T-helper 1 cell (primary cell): ENCODE data around the gene GABRR1.
"Not testable (repeated sequence)": the region's sequence is repeated elsewhere in the genome, so short reads cannot be mapped to it uniquely, and the experiment has no call there.

Source experiments
- DNase-seq, 5 donors: peaks; one replicate each; pipeline ENCODE4 v3.0.0-alpha.2; 2012 to 2020

GABRR1 gene

DNA sequence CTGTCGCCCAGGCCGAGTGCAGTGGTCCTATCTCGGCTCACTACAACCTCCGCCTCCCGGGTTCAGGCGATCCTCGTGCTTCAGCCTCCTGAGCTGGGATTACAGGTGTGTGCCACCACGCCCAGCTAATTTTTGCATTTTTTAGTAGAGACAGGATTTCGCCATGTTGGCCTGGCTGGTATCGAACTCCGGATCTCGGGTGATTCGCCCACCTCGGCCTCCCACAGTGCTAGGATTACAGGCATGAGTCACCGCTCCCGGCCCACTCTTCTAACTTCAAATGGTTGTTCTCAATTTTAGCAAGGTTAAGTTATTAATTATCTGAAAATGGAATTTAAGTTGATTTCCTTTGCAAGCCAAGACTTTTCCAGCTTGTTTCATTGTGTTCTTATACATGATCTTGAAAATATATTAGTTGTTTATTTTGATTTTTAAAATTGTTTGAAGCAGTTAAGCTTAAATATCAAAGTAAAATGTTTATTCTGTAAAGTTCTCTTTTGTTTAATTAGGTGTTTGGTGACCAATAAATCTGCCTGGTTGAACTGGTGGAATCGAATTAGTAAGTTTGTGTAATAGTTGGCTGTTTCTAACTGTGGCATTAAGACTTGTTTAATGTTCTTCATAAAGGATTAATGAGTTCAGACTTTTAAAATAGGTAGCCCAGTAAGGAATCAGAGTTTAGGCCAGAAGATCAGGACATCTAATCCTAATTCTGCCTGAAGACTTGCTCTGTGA, 69.0 kb downstream of the GABRR1 start:
- DNase-seq: no peak

- DNase-seq: peak in 2 of 5 donors; percentile 4 to 30
Observed at GRCh38 chr6:89146718-89147700, 70.1 kb downstream of the GABRR1 start.

GRCh38 chr6:89145956-89146717, 71.0 kb downstream of the GABRR1 start, which contains the start of gene PM20D2:
Gene PM20D2 (plus strand): TSS chr6:89146055. CDS start chr6:89146145, 90 bp downstream.
- DNase-seq: peak; percentile 14 to 55 (median 40)

DNA sequence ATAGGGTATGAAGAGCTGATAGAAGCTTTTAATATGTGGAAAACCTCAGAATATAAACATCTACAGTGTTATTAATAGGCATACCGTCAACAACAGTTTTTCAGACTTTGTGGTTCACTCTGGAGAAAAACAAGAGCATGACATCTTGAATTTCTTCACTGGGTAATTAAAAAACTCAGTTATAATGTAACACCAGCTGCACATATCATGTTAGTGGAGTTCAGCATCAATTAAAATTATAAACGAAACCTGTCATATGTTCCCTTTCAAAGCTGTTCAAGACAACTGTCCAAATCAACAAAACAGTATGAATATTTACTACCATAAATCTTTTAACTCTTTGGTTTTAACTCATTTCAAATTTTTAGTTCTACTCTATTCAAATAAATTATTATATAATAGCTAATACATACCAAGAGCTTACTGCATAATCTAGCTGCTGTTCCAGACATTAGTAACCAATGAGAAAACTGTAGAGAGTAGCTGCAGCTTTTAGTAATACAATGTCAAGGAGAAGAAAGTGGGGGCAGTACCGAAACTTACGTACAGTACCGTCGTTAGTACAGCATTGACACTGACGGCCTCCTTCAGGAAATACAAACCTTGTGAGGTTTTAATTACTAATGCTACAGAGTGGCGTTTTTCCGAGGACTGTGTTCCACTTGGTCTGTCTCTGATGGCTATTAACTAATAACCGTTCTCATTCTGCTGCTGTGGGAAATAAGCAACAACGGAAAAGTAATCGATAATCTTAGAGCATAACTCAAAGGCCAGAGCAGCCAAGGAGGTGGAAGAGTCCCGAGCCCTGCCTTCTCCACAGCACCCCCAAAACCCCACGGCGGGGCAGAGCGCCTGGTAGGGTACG, 71.8 kb downstream of the GABRR1 start:
- peak in 3 of 5 donors; percentile 5 to 67 (median 17) for DNase-seq

GRCh38 chr6:89144354-89144906, 72.7 kb downstream of the GABRR1 start:
- DNase-seq: peak in 1 of 5 donors; percentile 49

- DNase-seq: no peak
Observed at GRCh38 chr6:89140347-89141156, 76.6 kb downstream of the GABRR1 start.

- DNase-seq: no peak
Observed at GRCh38 chr6:89139509-89140346, 77.4 kb downstream of the GABRR1 start.

GRCh38 chr6:89138173-89138572, 79.0 kb downstream of the GABRR1 start:
- no peak for DNase-seq

GRCh38 chr6:89134723-89135122, 82.4 kb downstream of the GABRR1 start:
- DNase-seq: no peak

GRCh38 chr6:89133981-89134380, 83.2 kb downstream of the GABRR1 start:
- DNase-seq: no peak

DNA sequence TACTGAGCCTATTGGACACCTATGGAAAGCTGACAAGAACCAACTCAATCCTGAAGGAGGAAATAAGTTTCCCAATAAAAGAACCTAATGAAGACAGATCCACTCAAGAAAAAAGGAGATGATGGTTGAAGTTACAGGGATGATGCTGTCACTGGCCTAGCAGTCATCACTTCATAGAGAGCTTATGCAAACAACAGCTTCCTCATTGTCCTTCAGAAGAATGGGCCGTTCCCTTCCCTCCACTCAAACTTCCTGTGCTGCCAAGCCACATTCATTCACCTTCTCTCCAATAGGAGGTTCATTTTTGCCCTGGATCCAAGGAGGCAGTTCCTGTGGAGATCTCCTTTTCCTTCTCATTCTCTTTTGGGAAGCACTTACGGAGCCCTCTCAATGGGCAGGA, 85.1 kb downstream of the GABRR1 start:
- DNase-seq: no peak

- DNase-seq: no peak
Observed at GRCh38 chr6:89131599-89131998, 85.6 kb downstream of the GABRR1 start.

GRCh38 chr6:89128256-89128671, 88.9 kb downstream of the GABRR1 start:
- DNase-seq: not testable (repeated sequence)
